OCI-LY7 (cell line): ENCODE measurements around the gene ANKDD1B. TPM values are rescaled to one million over a fixed set of nuclear protein-coding genes. Genes with fewer than 3 reads are reported as not detected.

Experiments
- BruUV-seq: library from RNA; stranded (reverse); fragments of 400-500 nt; replicated peaks from 2 replicates; lab custom pipeline; 2021; lab: Mats Ljungman, UMichigan
- CTCF ChIA-PET: fragments of 300-600 bp; sonication (Branson Sonifier 250); formaldehyde crosslinking; loops from one replicate; lab custom pipeline; 2022; ENCODE audit warnings: antibody characterized with exemption; ENCODE audit not compliant: unreplicated experiment; lab: Charles Lee
- POLR2A ChIA-PET: fragments of 300-600 bp; sonication (Branson Sonifier 250); formaldehyde crosslinking; loops from one replicate; lab custom pipeline; 2022; ENCODE audit warnings: antibody characterized with exemption; lab: Charles Lee
- DNase-seq: peaks from one replicate; pipeline ENCODE4 v3.0.0-alpha.2; 2015; ENCODE audit warnings: low spot score
- H2AFZ ChIP-seq: fragments of 200-600 bp; sonication (generic), shearing (Covaris generic); 2 replicates; pipeline ENCODE4 v1.6.1; 2014; ENCODE audit warnings: mild to moderate bottlenecking, antibody characterized with exemption, low read length, moderate library complexity
- H3K27ac ChIP-seq: fragments of 200-600 bp; sonication (generic); 2 replicates; pipeline ENCODE4 v1.5.1; 2014; ENCODE audit warnings: mixed run types, low read depth, mild to moderate bottlenecking, moderate library complexity, low read length, inconsistent platforms; ENCODE audit not compliant: poor library complexity, severe bottlenecking
- H3K36me3 ChIP-seq: fragments of 200-600 bp; sonication (generic); 2 replicates; pipeline ENCODE4 v1.6.1; 2014; ENCODE audit warnings: mild to moderate bottlenecking, antibody characterized with exemption, low read length, moderate library complexity, mixed read lengths; ENCODE audit not compliant: insufficient read depth
- H3K4me1 ChIP-seq: fragments of 200-600 bp; sonication (generic); 2 replicates; pipeline ENCODE4 v1.5.1; 2014; ENCODE audit warnings: mild to moderate bottlenecking, low read length; ENCODE audit not compliant: insufficient read depth, poor library complexity, severe bottlenecking
- H3K4me2 ChIP-seq: fragments of 200-600 bp; sonication (generic); 2 replicates; pipeline ENCODE4 v1.6.1; 2014; ENCODE audit warnings: mild to moderate bottlenecking, low read length
- H3K4me3 ChIP-seq: fragments of 200-600 bp; sonication (generic); 2 replicates; pipeline ENCODE4 v1.5.1; 2014; ENCODE audit warnings: mild to moderate bottlenecking, low read depth, low read length; ENCODE audit not compliant: poor library complexity, severe bottlenecking
- H3K79me2 ChIP-seq: fragments of 200-600 bp; sonication (generic); 2 replicates; pipeline ENCODE4 v1.6.1; 2016; ENCODE audit warnings: low read depth, mild to moderate bottlenecking, low read length, moderate library complexity, mixed read lengths; ENCODE audit not compliant: insufficient read depth
- H3K9me2 ChIP-seq: fragments of 200-600 bp; sonication (generic); 2 replicates; pipeline ENCODE4 v1.6.1; 2016; ENCODE audit warnings: mild to moderate bottlenecking, low read length, mixed read lengths; ENCODE audit not compliant: insufficient read depth
- H3K9me3 ChIP-seq: fragments of 200-600 bp; sonication (generic); 2 replicates; pipeline ENCODE4 v1.6.1; 2014; ENCODE audit warnings: mild to moderate bottlenecking, mixed run types, low read length, mixed read lengths
- H4K20me1 ChIP-seq: fragments of 200-600 bp; sonication (generic); 2 replicates; pipeline ENCODE4 v1.6.1; 2014; ENCODE audit warnings: mild to moderate bottlenecking, antibody characterized with exemption, low read length, moderate library complexity, mixed read lengths; ENCODE audit not compliant: insufficient read depth
- EZH2phosphoT487 ChIP-seq: fragments of 200-600 bp; sonication (generic); IDR thresholded peaks from 2 replicates; pipeline ENCODE4 v1.6.1; 2018; ENCODE audit warnings: low read depth, borderline replicate concordance, mild to moderate bottlenecking, mixed run types, antibody characterized with exemption, low read length, moderate library complexity, mixed read lengths
- intact Hi-C: fragments of 100-400 bp; cut with micrococcal nuclease; formaldehyde crosslinking; loops from one replicate; pipeline ENCODE4 v1.10.0; 2022; ENCODE audit not compliant: unreplicated experiment
- total RNA-seq, 2 experiments: library from RNA; depleted of rRNA in 1 of 2; stranded (reverse); fragments of >200 nt in 1 of 2; shearing (Covaris generic) in 1 of 2; gene quantifications; 2 replicates each; pipeline ENCODE4 v1.2.3, GENCODE V29; 2014 to 2022
- TF ChIP-seq, protein P1 (sequence below): fragments of 200-600 bp; sonication (generic); conservative IDR thresholded peaks from 2 replicates; pipeline ENCODE4 v1.5.1; 2014; ENCODE audit warnings: mild to moderate bottlenecking, antibody characterized with exemption, low read length, moderate library complexity, mixed read lengths

The ANKDD1B gene
- total RNA-seq, 2 experiments from 2014 or later, result not detected

DNA sequence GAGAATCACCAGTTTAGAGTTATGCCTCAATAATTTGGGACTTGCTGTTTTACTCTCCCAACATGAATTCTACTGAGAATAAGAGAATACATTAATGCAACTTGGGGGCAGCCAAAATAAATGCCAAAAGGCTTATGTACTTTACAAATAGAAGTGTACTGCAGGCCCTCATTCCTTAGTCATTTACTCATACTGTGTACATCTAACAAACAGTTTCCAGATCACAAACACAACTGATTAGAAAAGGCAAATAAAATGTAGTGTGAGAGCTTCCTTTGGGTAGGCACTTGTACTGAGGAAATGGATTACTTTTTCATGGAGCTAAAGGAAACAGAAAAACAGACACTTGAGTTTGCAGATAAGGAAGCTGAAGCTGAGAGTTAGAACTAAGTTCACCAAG lies 12.6 kb downstream of the ANKDD1B start:
- H3K4me3 ChIP-seq, result no peak overlapping the region
- H3K36me3 ChIP-seq, result no peaks in the 10 kb centered on the region
- no peaks in the 10 kb centered on the region for H3K9me2 ChIP-seq
- DNase-seq, result no peak
- TF ChIP-seq, protein P1, sequence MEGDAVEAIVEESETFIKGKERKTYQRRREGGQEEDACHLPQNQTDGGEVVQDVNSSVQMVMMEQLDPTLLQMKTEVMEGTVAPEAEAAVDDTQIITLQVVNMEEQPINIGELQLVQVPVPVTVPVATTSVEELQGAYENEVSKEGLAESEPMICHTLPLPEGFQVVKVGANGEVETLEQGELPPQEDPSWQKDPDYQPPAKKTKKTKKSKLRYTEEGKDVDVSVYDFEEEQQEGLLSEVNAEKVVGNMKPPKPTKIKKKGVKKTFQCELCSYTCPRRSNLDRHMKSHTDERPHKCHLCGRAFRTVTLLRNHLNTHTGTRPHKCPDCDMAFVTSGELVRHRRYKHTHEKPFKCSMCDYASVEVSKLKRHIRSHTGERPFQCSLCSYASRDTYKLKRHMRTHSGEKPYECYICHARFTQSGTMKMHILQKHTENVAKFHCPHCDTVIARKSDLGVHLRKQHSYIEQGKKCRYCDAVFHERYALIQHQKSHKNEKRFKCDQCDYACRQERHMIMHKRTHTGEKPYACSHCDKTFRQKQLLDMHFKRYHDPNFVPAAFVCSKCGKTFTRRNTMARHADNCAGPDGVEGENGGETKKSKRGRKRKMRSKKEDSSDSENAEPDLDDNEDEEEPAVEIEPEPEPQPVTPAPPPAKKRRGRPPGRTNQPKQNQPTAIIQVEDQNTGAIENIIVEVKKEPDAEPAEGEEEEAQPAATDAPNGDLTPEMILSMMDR, result no peak
- no peak for TF ChIP-seq EZH2phosphoT487
- no peak overlapping the region for H3K27ac ChIP-seq
- CTCF ChIA-PET, result no interaction called here
- H3K9me3 ChIP-seq, result no peaks in the 10 kb centered on the region
- H3K79me2 ChIP-seq, result no peaks in the 10 kb centered on the region
- H4K20me1 ChIP-seq, result no peaks in the 10 kb centered on the region
- no peak overlapping the region for H2AFZ ChIP-seq
- POLR2A ChIA-PET, result no interaction called here
- intact Hi-C loops, result no loop called here
- H3K4me1 ChIP-seq, result no peaks in the 10 kb centered on the region
- no peak overlapping the region for H3K4me2 ChIP-seq
- no TSS peak for BruUV-seq

DNA sequence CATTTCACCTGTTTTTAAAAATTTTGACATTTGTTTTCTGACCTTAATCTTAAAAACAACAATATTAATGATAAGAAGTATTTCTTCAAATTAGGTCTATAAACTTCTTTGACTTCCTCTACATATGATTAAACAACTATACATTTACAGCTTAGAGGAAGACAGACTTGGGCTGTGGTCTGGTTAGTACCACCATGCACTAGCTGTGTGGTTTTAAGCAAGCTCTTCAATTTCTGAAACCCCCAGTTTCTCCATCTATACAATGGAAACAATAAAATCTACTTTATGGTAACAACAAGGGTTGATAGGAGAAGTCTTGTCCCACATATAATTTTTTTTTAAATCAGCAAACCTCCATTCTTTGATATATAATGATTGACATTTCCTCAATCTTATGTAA lies 15.7 kb downstream of the ANKDD1B start:
- no peaks in the 10 kb centered on the region for H4K20me1 ChIP-seq
- H3K27ac ChIP-seq, result no peak overlapping the region
- H2AFZ ChIP-seq, result no peak overlapping the region
- BruUV-seq, result no TSS peak
- H3K36me3 ChIP-seq, result no peaks in the 10 kb centered on the region
- H3K79me2 ChIP-seq, result no peaks in the 10 kb centered on the region
- ChIA-PET CTCF (no interaction called here), POLR2A (interaction anchor here (0.7 kb wide), 1 partner anchor 1072 kb away, joined by 4 read pairs; no protein-coding TSS in a partner anchor)
- no peaks in the 10 kb centered on the region for H3K9me2 ChIP-seq
- no peaks in the 10 kb centered on the region for H3K4me1 ChIP-seq
- DNase-seq, result no peak
- intact Hi-C loops, result no loop called here
- H3K9me3 ChIP-seq, result no peaks in the 10 kb centered on the region
- TF ChIP-seq EZH2phosphoT487, result no peak
- TF ChIP-seq, protein P1, result no peak
- no peak overlapping the region for H3K4me2 ChIP-seq
- H3K4me3 ChIP-seq, result no peak overlapping the region

DNA sequence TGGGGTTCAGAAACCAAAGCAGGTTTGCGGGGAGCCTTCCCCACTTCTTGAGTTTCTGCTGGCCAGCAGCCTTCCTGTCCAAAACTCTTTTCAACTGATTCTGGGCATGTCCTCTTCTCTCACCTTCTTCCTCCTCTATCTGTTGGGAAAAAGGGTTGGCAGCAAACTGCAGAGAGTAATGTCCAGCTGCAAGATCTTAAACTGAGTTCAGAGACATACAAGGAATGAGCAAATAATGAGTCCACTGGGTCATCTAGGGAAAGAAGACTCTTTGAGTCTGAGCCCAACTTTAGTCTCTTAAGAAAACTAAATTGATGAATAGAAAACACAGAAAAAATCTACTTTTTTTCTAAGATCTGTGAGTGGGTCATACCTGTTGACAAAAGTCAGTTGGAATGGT lies 16.5 kb downstream of the ANKDD1B start:
- no peak overlapping the region for H3K4me3 ChIP-seq
- CTCF ChIA-PET, result no interaction called here
- intact Hi-C loops, result no loop called here

More for the DNA sequence above, 16.5 kb downstream of the ANKDD1B start:
- TF ChIP-seq, protein P1, result no peak
- no peak for TF ChIP-seq EZH2phosphoT487
- DNase-seq, result no peak
- H3K4me1 ChIP-seq, result no peaks in the 10 kb centered on the region
- no peaks in the 10 kb centered on the region for H4K20me1 ChIP-seq
- H2AFZ ChIP-seq, result no peak overlapping the region
- H3K9me3 ChIP-seq, result no peaks in the 10 kb centered on the region
- no peaks in the 10 kb centered on the region for H3K9me2 ChIP-seq
- no peak overlapping the region for H3K27ac ChIP-seq
- BruUV-seq, result no TSS peak
- H3K79me2 ChIP-seq, result no peaks in the 10 kb centered on the region
- POLR2A ChIA-PET, result interaction anchor here (0.6 kb wide), 1 partner anchor 397 kb away, joined by 3 read pairs; no protein-coding TSS in a partner anchor
- no peak overlapping the region for H3K4me2 ChIP-seq
- no peaks in the 10 kb centered on the region for H3K36me3 ChIP-seq
